ENCODE measurements around the gene RPS6KA5. TPM values are rescaled to one million over a fixed set of nuclear protein-coding genes. Genes with fewer than 3 reads are reported as not detected.

RPS6KA5 gene
- total and polyA plus RNA-seq, 2 donors (not counting 1 experiment from before 2014, with no cell fraction given) = 6.0 to 34.6 TPM

- H3K36me3 ChIP-seq (replicated peaks in 1 of 2; ENCODE audit: control extremely low read depth in 1 of 2, control insufficient read depth in 1 of 2, extremely low read depth in 1 of 2, insufficient read depth in 2 of 2, low read length in 1 of 2) = peaks cover 6 to 13% of the 10 kb centered on the region in 2 experiments
- no peak overlapping the region for H3K9ac ChIP-seq (ENCODE audit: low read length)
- POLR2A ChIA-PET = no interaction called here
- intact Hi-C loops (cut with micrococcal nuclease) = no loop called here
- H3K27me3 ChIP-seq (replicated peaks in 1 of 4; ENCODE audit: control extremely low read depth in 1 of 4, control insufficient read depth in 3 of 4, insufficient read depth in 4 of 4, low read length in 3 of 4) = no peaks in the 10 kb centered on the region
- ATAC-seq (ENCODE audit: low read depth) (no peak), DNase-seq (no peak)
- H4K20me1 ChIP-seq (ENCODE audit: control insufficient read depth, insufficient read depth, low read length, poor library complexity, severe bottlenecking) = no peaks in the 10 kb centered on the region
- Mint-ChIP-seq H3K27me3 (no peaks in the 10 kb centered on the region), H3K27ac (no peak overlapping the region), H3K9me3 (ENCODE audit: insufficient read depth) (no peaks in the 10 kb centered on the region), H3K4me1 (no peaks in the 10 kb centered on the region), H3K4me3 (no peak overlapping the region)
- CTCF ChIA-PET = no interaction called here
- H3K9me3 ChIP-seq (ENCODE audit: control extremely low read depth in 1 of 3, control insufficient read depth in 2 of 3, insufficient read depth in 1 of 3, low read length in 2 of 3) = no peaks in the 10 kb centered on the region
- no peak overlapping the region for H3K4me3 ChIP-seq (ENCODE audit: control extremely low read depth in 1 of 5, extremely low read depth in 1 of 5, insufficient read depth in 1 of 5, low read depth in 2 of 5, low read length in 4 of 5)
- no peak overlapping the region for H3K27ac ChIP-seq (ENCODE audit: low read length in 2 of 2)
- H3K4me2 ChIP-seq (replicated peaks; ENCODE audit: low read depth, low read length, poor library complexity, severe bottlenecking) = no peak overlapping the region
- no peak for TF ChIP-seq EZH2 (IDR thresholded peaks at IDR 0.05; ENCODE audit: borderline replicate concordance, insufficient read depth, low read depth, low read length, poor library complexity, severe bottlenecking)
- no peak for TF ChIP-seq CTCF (IDR thresholded peaks at IDR 0.05)
- peaks cover 17% of the 10 kb centered on the region for H3K79me2 ChIP-seq (ENCODE audit: control insufficient read depth, insufficient read depth, low read length)
- WGBS (ENCODE audit: insufficient coverage) = no CpG with 5 or more reads among the region's 4 CpGs
- H2AFZ ChIP-seq (ENCODE audit: insufficient read depth, low read depth, low read length, poor library complexity, severe bottlenecking) = no peak overlapping the region
- no peaks in the 10 kb centered on the region for H3K4me1 ChIP-seq (ENCODE audit: control insufficient read depth in 2 of 2, insufficient read depth in 2 of 2, low read length in 2 of 2)
These were observed 97.1 kb downstream of the RPS6KA5 start for GRCh38 chr14:90963343-90963742.

- WGBS (ENCODE audit: insufficient coverage) = 93% methylated on average over 3 of the region's 11 CpGs
- Histone ChIP-seq H3K4me3 (ENCODE audit: control extremely low read depth in 1 of 5, extremely low read depth in 1 of 5, insufficient read depth in 1 of 5, low read depth in 2 of 5, low read length in 4 of 5) (no peak overlapping the region), H3K4me1 (ENCODE audit: control insufficient read depth in 2 of 2, insufficient read depth in 2 of 2, low read length in 2 of 2) (no peaks in the 10 kb centered on the region), H3K27me3 (replicated peaks in 1 of 4; ENCODE audit: control extremely low read depth in 1 of 4, control insufficient read depth in 3 of 4, insufficient read depth in 4 of 4, low read length in 3 of 4) (no peaks in the 10 kb centered on the region), H4K20me1 (ENCODE audit: control insufficient read depth, insufficient read depth, low read length, poor library complexity, severe bottlenecking) (no peaks in the 10 kb centered on the region), H3K79me2 (ENCODE audit: control insufficient read depth, insufficient read depth, low read length) (peaks cover 13% of the 10 kb centered on the region), H3K4me2 (replicated peaks; ENCODE audit: low read depth, low read length, poor library complexity, severe bottlenecking) (no peak overlapping the region), H3K9ac (ENCODE audit: low read length) (no peak overlapping the region), H3K9me3 (ENCODE audit: control extremely low read depth in 1 of 3, control insufficient read depth in 2 of 3, insufficient read depth in 1 of 3, low read length in 2 of 3) (no peaks in the 10 kb centered on the region), H3K27ac (ENCODE audit: low read length in 2 of 2) (no peak overlapping the region), H3K36me3 (replicated peaks in 1 of 2; ENCODE audit: control extremely low read depth in 1 of 2, control insufficient read depth in 1 of 2, extremely low read depth in 1 of 2, insufficient read depth in 2 of 2, low read length in 1 of 2) (peaks cover 6 to 14% of the 10 kb centered on the region in 2 experiments), H2AFZ (ENCODE audit: insufficient read depth, low read depth, low read length, poor library complexity, severe bottlenecking) (no peak overlapping the region)
- POLR2A ChIA-PET = no interaction called here
- Mint-ChIP-seq H3K27me3 (no peaks in the 10 kb centered on the region), H3K27ac (no peak overlapping the region), H3K4me3 (no peak overlapping the region), H3K4me1 (no peaks in the 10 kb centered on the region), H3K9me3 (ENCODE audit: insufficient read depth) (no peaks in the 10 kb centered on the region)
- CTCF ChIA-PET = no interaction called here
- ATAC-seq (ENCODE audit: low read depth) = no peak
- DNase-seq = no peak
- intact Hi-C loops (cut with micrococcal nuclease) = no loop called here
- TF ChIP-seq EZH2 (IDR thresholded peaks at IDR 0.05; ENCODE audit: borderline replicate concordance, insufficient read depth, low read depth, low read length, poor library complexity, severe bottlenecking) (no peak), CTCF (IDR thresholded peaks at IDR 0.05) (no peak)
These were observed 97.8 kb downstream of the RPS6KA5 start for GRCh38 chr14:90962505-90963109.
